ENCODE results near the gene PHACTR3.

DNA sequence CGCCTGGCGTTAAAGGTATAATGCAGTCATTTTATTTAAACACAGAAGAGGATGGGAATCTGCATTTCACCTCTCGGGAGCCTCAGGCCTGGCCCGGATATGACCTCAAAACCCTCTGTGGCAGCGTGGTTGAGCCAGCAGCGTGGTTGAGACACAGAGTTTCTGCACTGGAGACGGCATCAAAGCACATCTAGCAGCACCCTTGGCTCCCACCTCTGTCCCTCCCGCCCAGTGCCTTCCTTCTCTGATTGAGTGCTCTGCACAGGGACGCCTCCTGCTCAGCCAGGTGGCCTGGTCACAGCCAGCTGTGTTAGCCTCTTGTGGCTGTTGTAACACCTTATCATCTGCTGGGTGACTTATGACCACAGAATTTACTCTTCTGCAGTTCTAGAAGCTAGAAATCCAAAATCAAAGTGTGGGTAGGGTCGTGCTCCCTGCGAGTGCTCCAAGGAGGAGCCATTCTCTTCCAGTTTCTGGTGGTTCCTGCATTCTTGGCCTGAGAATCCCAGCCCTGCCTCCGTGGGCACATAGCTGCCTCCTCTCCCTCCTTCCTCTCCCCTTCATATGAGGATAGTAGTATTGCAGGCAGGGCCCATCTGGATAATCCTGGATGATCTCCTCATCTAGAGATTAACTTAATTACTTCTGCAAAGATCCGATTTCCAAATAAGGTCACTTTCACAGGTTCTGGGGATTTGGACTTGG is 172.4 kb downstream of the PHACTR3 start:
- TF ChIP-seq E2F6 (IDR thresholded peaks at IDR 0.05; ENCODE audit: borderline replicate concordance, low read depth) (no peak), RNF2 (IDR thresholded peaks at IDR 0.05; ENCODE audit: borderline replicate concordance, low read depth) (no peak), POLR2AphosphoS2 (conservative IDR thresholded peaks at IDR 0.05; ENCODE audit: low read length) (no peak), USF2 (IDR thresholded peaks at IDR 0.05) (no peak), REST (IDR thresholded peaks at IDR 0.05) (no peak), ESRRA (IDR thresholded peaks at IDR 0.05; ENCODE audit: borderline replicate concordance, low read length) (no peak), JUN (IDR thresholded peaks at IDR 0.05) (no peak), CBX8 (IDR thresholded peaks at IDR 0.05) (no peak), CEBPB (IDR thresholded peaks at IDR 0.05) (no peak), NFE2L2 (conservative IDR thresholded peaks at IDR 0.05; ENCODE audit: low read length) (no peak), JUNB (IDR thresholded peaks at IDR 0.05) (no peak)
- TF ChIP-seq, protein P1, sequence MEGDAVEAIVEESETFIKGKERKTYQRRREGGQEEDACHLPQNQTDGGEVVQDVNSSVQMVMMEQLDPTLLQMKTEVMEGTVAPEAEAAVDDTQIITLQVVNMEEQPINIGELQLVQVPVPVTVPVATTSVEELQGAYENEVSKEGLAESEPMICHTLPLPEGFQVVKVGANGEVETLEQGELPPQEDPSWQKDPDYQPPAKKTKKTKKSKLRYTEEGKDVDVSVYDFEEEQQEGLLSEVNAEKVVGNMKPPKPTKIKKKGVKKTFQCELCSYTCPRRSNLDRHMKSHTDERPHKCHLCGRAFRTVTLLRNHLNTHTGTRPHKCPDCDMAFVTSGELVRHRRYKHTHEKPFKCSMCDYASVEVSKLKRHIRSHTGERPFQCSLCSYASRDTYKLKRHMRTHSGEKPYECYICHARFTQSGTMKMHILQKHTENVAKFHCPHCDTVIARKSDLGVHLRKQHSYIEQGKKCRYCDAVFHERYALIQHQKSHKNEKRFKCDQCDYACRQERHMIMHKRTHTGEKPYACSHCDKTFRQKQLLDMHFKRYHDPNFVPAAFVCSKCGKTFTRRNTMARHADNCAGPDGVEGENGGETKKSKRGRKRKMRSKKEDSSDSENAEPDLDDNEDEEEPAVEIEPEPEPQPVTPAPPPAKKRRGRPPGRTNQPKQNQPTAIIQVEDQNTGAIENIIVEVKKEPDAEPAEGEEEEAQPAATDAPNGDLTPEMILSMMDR (IDR thresholded peaks at IDR 0.05): no peak

All from A549 (cell line).